Islet precursor cell (in vitro differentiated cells): Measurements from ENCODE around the gene DCANP1.
"Not testable (repeated sequence)": the region's sequence is repeated elsewhere in the genome, so short reads cannot be mapped to it uniquely, and the experiment has no call there.

Experiments
- DNase-seq: peaks from one replicate; pipeline ENCODE4 v3.0.0-alpha.2; 2018

The DCANP1 gene, protein sequence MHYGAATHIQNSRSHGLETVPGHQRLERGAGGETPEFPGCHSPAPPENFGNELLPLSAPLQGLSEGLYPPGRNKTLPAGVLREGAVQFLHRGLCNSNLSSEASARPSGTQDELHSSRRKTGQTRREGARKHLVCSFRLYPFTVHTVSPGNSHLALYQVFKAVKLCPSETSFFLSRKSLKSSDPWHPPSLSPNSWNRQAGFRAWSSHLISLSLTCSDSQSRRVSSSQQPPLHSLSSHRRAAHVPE

DNA sequence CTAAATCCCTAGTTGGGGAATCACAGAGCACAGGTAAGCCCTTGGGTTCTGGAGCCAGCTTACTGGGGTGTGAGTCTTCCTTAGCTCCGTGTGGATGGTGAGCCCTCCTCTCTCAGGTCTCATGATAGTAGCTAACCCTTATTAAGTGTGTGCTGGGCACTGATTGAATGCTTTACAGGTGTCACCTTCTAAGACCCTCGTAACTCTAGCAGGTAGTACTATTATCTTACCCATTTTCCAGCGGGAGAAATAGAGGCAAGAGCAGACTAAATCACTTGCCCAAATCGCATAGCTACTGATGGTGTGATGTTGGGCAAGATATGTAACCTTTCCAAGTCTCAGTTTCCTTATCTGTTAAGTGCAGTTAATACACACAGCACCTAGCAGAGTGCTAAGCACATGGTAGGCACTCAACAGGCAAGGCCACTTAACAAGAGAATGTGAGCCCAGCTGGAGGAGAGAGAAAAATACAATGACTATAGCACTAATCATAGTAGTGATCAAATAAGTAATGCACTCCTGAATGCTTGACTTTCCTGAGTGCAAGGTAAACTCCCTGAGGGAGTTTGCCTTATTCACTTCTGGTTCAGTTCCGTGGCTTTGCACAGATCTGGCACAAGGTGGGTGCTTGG, at the start of gene DCANP1:
Gene DCANP1, minus strand, starts transcription at position 51 of the 632 bp plus-strand sequence. CDS start 240 bp downstream, outside the sequence.
- DNase-seq: peak; percentile 11

DNA sequence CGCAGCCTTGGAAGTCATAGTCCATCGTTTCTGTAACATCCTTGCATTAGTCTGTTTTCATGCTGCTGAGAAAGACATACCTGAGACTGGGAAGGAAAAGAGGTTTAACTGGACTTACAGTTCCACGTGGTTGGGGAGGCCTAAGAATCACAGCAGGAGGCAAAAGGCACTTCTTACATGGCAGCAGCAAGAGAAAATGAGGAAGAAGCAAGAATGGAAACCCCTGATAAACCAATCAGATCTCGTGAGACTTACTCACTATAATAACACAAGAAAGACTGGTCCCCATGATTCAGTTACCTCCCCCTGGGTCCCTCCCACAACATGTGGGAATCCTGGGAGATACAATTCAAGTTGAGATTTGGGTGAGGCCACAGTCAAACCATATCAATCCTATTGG, 48.4 kb upstream of the DCANP1 start:
- DNase-seq: not testable (repeated sequence)

GRCh38 chr5:135494196-135494595, 47.0 kb upstream of the DCANP1 start:
- no peak for DNase-seq

DNA sequence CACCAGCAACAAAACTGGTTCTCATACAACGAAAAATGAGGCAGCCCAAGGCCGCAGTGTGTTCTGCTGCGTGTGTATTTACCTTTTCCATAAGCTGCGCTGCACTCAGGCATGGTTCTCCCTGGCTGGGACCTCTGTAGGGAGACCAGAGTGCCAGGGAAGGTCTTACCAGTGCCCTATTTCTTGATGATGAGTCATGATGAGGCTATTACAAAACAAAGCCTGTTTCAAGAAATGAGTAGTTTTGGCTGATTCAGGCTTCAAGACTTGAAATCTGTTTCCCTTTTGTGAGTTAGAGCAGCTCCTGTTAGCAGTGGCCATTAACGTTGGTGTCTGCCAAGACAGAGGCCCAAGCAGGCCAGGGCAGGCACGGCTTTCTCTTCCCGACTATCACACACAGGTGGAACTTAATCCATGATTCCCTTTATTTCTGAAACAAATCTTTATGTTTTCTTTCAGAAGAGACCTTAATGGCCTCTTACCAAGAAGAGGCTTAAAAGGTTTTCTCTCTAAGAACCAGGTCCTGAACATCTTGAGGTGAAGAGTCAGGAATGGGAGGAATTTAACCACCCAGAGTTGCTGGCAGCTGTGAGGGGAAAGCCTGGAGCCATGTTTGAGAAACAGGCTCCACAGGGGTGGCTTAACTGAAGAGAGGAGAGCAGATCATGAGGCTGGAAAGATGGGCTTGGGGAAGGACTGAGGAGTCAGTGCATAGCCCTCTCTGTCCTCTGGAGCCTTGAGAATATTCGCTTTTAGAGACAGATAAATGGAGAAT, 46.4 kb upstream of the DCANP1 start:
- DNase-seq: no peak

DNA sequence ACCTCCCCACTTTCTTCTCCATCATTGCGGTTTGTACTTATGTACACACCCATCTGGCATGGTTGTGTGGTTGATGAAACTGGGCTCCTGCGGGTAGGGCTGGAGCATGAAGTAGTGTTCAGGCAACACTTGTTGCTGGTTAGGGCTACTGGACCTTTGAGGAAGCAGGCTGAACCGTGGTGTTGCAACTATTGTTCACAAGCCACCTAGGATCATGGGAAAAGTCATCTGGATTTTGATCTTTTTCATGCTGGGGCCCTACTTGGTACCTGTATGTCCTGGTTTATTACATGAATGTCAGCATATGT, 45.1 kb upstream of the DCANP1 start:
- no peak for DNase-seq

DNA sequence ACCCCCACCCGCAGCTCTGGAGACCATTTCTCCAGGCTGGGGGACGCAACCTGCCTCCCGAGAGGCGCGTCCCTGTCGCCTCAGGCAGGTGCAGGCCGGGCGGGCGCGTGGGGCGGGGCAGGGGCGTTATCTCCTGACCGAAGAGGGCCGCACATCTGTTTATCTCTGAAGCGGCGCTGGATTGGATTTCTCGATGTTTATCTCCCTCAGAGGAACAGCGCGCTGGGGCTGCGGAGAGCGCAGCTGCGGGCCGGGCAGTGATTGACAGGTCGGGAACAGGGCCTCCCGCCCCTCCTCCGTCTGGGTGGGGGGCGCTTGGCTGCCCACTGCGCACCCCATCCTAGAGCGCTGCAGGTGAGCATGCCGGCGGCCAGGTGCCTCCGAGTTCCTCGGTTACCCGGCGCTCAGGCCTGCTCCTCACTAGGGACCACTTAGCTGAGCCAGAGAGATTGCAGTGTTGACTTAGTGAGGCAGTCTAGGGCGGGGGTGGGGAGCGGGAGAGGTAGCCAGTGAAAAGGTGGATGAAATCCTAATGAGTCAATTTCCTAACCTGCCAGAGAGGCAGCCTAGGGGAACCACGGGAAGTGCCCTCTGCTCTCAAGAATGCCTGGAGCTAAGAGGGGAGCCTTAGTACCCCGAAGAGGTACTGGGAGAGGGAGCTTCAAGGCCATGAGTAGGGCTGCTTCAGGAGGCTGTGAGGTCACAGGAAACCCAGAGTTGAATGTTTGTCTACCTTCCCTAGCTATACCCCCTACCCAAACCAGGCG, 44.6 kb upstream of the DCANP1 start:
- peak; percentile 65 for DNase-seq

DNA sequence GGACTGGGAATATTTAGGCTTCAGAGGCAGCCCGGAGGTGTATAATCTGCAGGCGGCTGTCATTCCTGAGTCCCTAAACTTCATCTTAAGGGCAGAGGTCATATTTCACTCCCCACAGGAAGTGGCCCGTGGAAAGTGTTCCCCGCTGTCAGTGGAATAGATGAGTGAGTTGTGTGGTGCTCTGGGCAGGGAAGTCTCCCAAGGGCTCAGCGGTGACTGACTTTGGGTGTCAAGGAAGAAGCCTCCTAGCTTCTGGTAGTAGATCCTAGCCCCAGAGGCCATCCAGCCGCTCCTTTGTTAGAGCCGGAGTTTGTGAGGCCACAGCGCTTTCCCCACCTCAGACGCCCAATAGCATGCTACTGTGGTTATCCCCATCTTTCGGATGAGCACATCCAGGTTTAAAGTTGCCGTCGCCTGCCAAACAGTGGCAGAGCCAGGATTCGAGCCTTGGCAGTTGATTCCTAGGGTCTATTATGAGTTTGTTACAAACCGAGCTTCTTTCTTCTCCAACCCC, 43.9 kb upstream of the DCANP1 start:
- DNase-seq: no peak

DNA sequence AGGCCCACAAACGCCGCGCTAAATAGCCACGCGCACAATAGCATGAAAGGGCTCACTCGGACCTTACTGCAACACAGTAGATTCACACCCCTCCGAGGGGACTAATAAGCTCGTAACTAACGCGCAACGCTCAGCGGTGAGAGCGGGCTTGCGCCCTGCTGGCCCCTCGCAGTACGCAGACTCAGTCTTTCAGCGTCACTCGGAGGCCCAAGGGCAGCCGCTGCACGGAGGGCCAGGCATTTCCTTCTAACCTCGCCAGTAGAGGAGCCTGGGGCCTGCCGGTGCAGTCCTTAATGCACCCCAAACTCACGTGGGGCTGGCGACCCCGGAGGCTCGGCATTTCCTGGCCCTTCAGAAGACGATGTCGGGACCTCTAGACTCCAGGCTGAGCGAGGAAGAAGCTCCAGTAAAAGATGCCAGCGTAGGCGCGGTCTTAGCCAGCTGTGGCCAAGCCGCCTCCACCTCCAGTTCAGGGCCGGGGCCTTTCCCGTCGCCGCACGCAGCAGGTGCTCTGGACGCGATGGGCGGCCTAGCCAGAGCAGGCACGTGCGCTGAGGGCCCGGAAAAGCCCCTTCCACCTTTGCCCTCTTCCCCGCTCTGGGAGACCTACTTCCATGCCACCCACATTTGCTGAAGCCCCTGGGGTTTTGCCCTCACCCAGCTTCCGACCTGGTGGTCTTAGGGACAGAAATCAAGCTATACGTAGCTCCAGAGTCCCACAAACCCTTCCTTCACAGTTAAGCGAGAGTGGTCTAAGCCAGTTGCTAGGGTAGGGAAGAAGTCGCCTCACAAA, 43.3 kb upstream of the DCANP1 start:
- DNase-seq: peak; percentile 76

DNA sequence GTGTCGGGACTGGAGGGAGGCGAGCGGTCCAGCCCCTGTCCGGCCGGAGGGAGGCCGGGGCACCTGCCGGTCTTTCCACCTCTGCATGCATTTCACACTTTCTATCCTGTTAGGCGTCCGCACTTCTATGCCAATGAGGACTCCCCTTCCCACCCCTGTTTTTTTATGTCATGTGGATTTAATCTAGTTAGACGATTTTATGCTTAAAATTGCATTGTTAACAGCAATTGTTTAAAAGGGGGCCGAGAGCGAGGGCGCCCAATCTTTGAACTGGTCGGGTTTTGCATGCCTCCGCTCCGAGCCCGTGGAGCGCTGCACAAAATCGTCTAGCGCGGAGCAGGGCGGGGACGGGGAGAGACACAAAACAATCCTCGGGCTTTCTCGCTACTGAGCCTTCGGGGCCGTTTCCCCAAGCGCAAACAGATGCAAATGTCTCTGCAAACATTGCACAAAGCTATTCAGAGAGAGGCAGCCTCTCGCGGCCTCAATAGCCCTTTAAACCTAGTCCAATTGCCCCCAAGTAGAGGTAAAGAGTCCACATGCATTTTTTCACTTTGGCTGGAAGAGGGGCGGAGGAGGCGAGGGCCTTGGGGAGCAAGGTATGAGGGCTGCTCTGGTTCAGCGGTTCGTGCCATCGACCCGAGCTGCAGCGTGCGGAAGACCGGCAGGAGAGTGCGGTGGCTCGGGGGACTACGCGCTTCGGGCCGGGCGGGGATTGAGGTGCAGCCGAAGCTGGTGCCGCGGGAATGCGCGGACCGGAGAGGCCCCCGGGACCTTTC, 42.5 kb upstream of the DCANP1 start:
- no peak for DNase-seq

DNA sequence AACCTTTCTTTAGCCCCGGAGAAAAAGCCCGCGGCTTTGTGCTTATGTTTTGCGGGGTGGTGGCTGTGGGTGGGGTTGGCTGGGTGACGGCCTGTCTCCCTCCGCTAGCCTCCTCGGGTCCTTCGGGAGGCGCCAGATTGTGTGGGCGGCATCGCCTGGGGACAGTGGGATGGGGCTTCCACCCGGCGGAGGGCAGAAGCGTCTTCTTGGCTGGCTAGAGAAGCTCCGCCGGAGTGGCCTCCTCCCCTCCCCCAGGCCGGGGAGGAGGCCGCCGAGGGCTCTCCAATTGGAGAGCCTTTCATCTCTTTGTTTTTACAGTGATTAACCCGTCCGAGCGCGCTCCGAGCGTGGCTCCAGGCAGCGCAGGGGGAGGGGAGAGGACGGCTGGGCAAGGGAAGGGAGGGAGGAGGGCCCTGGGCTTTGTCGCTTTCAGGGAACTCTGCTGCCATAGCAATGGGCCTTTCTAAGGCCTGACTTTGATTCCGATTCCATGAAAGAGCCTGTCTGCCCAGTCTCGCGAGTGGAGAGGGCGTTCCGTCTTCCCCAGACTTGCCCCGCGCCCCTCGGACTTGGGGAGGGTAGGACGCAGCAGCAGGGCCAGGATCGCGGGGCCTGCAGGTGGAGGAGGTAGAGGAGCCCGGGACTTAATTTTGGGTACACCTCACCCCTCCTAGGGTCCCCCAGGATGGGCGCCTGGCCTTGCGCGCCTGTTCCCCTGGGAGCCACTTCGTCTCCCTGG, 41.7 kb upstream of the DCANP1 start:
- peak; percentile 94 for DNase-seq

DNA sequence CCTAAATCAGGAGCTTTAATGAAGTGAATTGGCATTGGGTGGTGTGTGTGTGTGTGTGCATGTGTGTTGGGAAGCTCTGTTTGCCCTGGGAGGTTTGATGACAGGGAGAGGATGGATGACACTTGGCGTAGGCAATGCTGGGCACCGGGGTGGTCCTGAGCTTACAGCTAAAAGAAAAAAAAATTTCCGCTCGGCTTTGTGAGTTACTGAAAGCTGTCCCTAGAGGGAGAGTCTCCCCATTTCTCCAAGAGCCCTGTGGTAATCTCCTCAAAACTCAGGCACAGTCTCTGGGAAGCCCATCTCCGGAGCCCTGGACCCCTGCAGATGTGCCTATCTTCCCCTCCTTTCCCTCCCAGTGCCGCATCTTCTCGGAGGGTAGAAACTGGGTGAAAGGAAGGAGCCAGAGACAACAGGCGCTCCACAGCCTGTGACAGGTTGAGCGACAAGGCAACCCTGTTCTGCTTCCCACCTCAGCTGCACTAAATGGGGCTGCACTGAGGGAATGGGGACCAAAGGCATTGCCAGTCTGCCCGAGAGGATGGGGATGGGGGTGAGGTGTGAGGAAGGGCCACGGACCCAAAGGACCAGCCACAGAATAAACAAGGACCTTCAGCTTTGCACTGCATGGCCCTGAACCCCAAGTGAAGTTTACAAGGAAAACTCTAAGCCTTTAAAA, 40.8 kb upstream of the DCANP1 start:
- DNase-seq: no peak

- no peak for DNase-seq
Observed at GRCh38 chr5:135487037-135487395, 39.9 kb upstream of the DCANP1 start.

DNA sequence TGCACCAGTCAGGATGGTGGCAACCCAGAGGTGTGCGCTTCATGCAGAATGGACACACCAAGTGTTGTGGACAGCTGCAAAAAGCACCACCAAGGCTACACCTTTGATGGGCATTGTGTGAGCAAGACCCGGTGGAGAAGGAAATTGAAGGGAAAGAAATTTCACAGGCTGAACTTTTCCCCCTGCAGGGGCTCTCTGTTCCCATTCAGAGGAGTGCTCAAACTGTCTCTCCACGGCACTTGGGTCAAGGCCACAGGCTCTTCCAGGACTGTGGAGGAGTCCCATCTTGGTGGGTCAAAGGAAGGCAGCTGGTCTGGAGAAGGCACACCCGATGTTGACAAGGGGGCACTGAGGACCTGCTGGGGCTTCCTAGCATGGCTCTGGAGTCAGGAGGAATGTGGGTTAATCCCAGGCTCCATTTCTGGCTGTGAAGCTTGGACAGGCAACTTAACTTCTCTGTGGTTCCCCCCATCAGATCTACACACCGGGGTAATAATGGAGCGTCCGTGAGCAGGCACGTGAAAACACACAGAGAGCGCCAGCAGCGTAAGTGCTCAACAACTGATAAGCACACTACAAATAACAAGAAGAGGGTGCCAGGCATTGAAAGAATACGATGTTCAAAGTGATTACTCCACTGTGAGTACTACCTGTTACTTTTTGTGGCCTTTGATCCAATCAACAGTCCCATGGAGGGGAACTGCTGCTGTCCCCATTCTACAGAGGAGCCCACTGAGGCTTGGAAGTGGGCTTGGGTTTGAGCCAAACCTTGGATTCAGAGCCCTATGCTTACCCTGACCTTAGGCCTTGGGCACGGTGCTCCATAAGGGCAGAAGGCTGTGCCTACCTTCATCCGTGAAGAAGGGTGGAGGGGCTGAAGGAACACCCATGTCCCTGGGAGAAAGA, 39.2 kb upstream of the DCANP1 start:
- no peak for DNase-seq

DNA sequence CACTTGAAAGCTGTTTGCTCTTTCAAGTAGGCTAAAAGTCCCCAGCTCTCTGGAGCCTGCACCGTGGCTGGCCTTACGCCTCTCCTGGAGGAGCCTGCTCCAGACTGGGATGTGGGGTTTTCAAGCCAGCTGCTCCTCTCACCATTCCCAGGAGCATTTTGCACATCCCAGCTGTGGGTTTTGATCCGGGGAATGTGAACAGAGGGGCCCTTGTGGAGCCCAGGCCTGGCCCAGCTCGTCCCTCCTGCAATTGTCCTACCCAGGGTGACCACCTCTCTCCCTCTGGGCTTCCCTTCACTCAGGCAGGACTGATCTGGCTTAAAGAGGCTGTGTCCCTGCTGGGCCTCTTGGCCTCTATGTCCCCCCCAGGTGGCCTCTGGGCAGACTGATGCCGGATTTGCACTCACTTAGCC, 37.5 kb upstream of the DCANP1 start:
- no peak for DNase-seq

GRCh38 chr5:135483254-135483653, 36.1 kb upstream of the DCANP1 start:
- DNase-seq: no peak

GRCh38 chr5:135482381-135482933, 35.3 kb upstream of the DCANP1 start:
- DNase-seq: no peak

GRCh38 chr5:135481909-135482311, 34.8 kb upstream of the DCANP1 start:
- DNase-seq: no peak

GRCh38 chr5:135481387-135481786, 34.2 kb upstream of the DCANP1 start:
- no peak for DNase-seq

DNA sequence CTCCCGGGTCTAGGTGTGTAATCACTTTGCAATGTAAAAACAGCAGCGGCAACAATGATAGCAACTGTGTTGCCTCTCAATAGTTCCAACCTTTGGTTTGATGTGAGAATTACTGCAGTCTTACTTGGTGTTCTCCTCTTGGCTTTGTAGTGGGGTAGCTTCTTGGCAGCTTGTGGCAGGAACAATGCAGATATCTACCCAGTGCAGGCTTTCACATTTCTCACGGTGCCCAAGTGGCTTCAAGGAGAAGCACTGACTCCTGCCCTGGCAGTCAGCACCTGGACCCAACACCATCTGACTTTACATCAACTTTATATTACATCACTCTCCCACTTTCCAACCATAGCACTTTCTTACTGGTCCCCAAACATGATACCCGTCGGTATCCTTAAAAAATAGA, 33.4 kb upstream of the DCANP1 start:
- DNase-seq: no peak
